T-helper 1 cell treated with Interleukin-12 subunit alpha and Interleukin-12 subunit beta and Interleukin-4 antibody, amounts not matched to agents 30 μg/mL and 1 μg/mL, for 36 hours (primary cell): ENCODE measurements around the gene SYNGR2.
A peak's percentile ranks its signal among the peaks of the same experiment; 100 is the strongest.

Experiments
- H3K27ac Mint-ChIP-seq: one replicate; pipeline ENCODE4 v1.8.0; 2021; ENCODE audit warnings: mild to moderate bottlenecking, mixed read lengths
- H3K27me3 Mint-ChIP-seq: one replicate; pipeline ENCODE4 v1.8.0; 2021; ENCODE audit warnings: low read depth, mixed read lengths
- H3K36me3 Mint-ChIP-seq: one replicate; pipeline ENCODE4 v1.8.0; 2021; ENCODE audit warnings: low read depth, mixed read lengths
- H3K4me1 Mint-ChIP-seq: one replicate; pipeline ENCODE4 v1.8.0; 2021; ENCODE audit warnings: low read depth, mixed read lengths
- H3K4me3 Mint-ChIP-seq: one replicate; pipeline ENCODE4 v1.8.0; 2021; ENCODE audit warnings: mild to moderate bottlenecking, moderate library complexity, mixed read lengths
- H3K9me3 Mint-ChIP-seq: one replicate; pipeline ENCODE4 v1.8.0; 2021; ENCODE audit warnings: mixed read lengths

The SYNGR2 gene

GRCh38 chr17:78168242-78168902 lies at the start of gene SYNGR2:
TSS of gene SYNGR2 (plus strand) at chr17:78168581. CDS start at chr17:78168617, 36 bp downstream.
- Mint-ChIP-seq H3K9me3 (no peaks in the 10 kb centered on the region), H3K4me1 (peaks cover 26% of the 10 kb centered on the region), H3K4me3 (peak within 1 kb of the TSS; percentile 70), H3K27me3 (no peaks in the 10 kb centered on the region), H3K27ac (peak within 1 kb of the TSS; percentile 52), H3K36me3 (peaks cover 14% of the 10 kb centered on the region)

GRCh38 chr17:78118801-78119241 lies 49.6 kb upstream of the SYNGR2 start:
- Mint-ChIP-seq H3K27me3 (no peaks in the 10 kb centered on the region), H3K4me3 (no peak overlapping the region), H3K4me1 (peaks cover 46% of the 10 kb centered on the region), H3K36me3 (peaks cover 54% of the 10 kb centered on the region), H3K9me3 (no peaks in the 10 kb centered on the region), H3K27ac (no peak overlapping the region)

- Mint-ChIP-seq H3K27me3 (no peaks in the 10 kb centered on the region), H3K4me1 (peaks cover 36% of the 10 kb centered on the region), H3K9me3 (no peaks in the 10 kb centered on the region), H3K36me3 (peaks cover 47% of the 10 kb centered on the region), H3K27ac (peak overlapping the region; percentile 22), H3K4me3 (peak overlapping the region; percentile 40)
These were observed 47.8 kb upstream of the SYNGR2 start for GRCh38 chr17:78120537-78120936.

GRCh38 chr17:78120971-78121800 lies 47.2 kb upstream of the SYNGR2 start:
- H3K36me3 Mint-ChIP-seq, result peaks cover 50% of the 10 kb centered on the region
- peaks cover 38% of the 10 kb centered on the region for H3K4me1 Mint-ChIP-seq
- H3K4me3 Mint-ChIP-seq, result peak overlapping the region; percentile 73
- H3K27me3 Mint-ChIP-seq, result no peaks in the 10 kb centered on the region
- H3K9me3 Mint-ChIP-seq, result no peaks in the 10 kb centered on the region
- peak overlapping the region; percentile 75 for H3K27ac Mint-ChIP-seq

- Mint-ChIP-seq H3K4me3 (peak overlapping the region; percentile 73), H3K9me3 (no peaks in the 10 kb centered on the region), H3K27ac (peak overlapping the region; percentile 75), H3K27me3 (no peaks in the 10 kb centered on the region), H3K36me3 (peaks cover 50% of the 10 kb centered on the region), H3K4me1 (peaks cover 39% of the 10 kb centered on the region)
These were observed 46.6 kb upstream of the SYNGR2 start for GRCh38 chr17:78121801-78122215.

GRCh38 chr17:78122216-78122930 lies 46.0 kb upstream of the SYNGR2 start:
- Mint-ChIP-seq H3K4me1 (peaks cover 39% of the 10 kb centered on the region), H3K4me3 (peak overlapping the region; percentile 73), H3K9me3 (no peaks in the 10 kb centered on the region), H3K27me3 (no peaks in the 10 kb centered on the region), H3K27ac (peak overlapping the region; percentile 81), H3K36me3 (peaks cover 51% of the 10 kb centered on the region)

- peak overlapping the region; percentile 67 for H3K4me3 Mint-ChIP-seq
- peaks cover 53% of the 10 kb centered on the region for H3K36me3 Mint-ChIP-seq
- peak overlapping the region; percentile 81 for H3K27ac Mint-ChIP-seq
These were observed 45.5 kb upstream of the SYNGR2 start for GRCh38 chr17:78122931-78123249.

GRCh38 chr17:78123258-78123929 lies 45.0 kb upstream of the SYNGR2 start:
- Mint-ChIP-seq H3K4me1 (peaks cover 38% of the 10 kb centered on the region), H3K27me3 (no peaks in the 10 kb centered on the region), H3K9me3 (no peaks in the 10 kb centered on the region), H3K4me3 (peak overlapping the region; percentile 67), H3K27ac (peak overlapping the region; percentile 81), H3K36me3 (peaks cover 50% of the 10 kb centered on the region)

More at GRCh38 chr17:78122931-78123249, 45.5 kb upstream of the SYNGR2 start:
- Mint-ChIP-seq H3K27me3 (no peaks in the 10 kb centered on the region), H3K4me1 (peaks cover 39% of the 10 kb centered on the region), H3K9me3 (no peaks in the 10 kb centered on the region)

GRCh38 chr17:78124081-78124835 lies 44.1 kb upstream of the SYNGR2 start:
- H3K36me3 Mint-ChIP-seq, result peaks cover 50% of the 10 kb centered on the region

GRCh38 chr17:78124836-78125137 lies 43.6 kb upstream of the SYNGR2 start:
- Mint-ChIP-seq H3K4me3 (peak overlapping the region; percentile 48), H3K36me3 (peaks cover 48% of the 10 kb centered on the region), H3K27ac (peak overlapping the region; percentile 26), H3K4me1 (peaks cover 44% of the 10 kb centered on the region), H3K9me3 (no peaks in the 10 kb centered on the region), H3K27me3 (no peaks in the 10 kb centered on the region)

More at GRCh38 chr17:78124081-78124835, 44.1 kb upstream of the SYNGR2 start:
- Mint-ChIP-seq H3K27ac (peak overlapping the region; percentile 60), H3K9me3 (no peaks in the 10 kb centered on the region), H3K4me3 (peak overlapping the region; percentile 67), H3K4me1 (peaks cover 40% of the 10 kb centered on the region), H3K27me3 (no peaks in the 10 kb centered on the region)

GRCh38 chr17:78125138-78125913 lies 43.1 kb upstream of the SYNGR2 start:
- Mint-ChIP-seq H3K27me3 (no peaks in the 10 kb centered on the region), H3K4me1 (peaks cover 49% of the 10 kb centered on the region), H3K36me3 (peaks cover 46% of the 10 kb centered on the region), H3K27ac (peak overlapping the region; percentile 26), H3K9me3 (no peaks in the 10 kb centered on the region), H3K4me3 (peak overlapping the region; percentile 88)

- Mint-ChIP-seq H3K36me3 (peaks cover 43% of the 10 kb centered on the region), H3K4me3 (peak overlapping the region; percentile 88), H3K27me3 (no peaks in the 10 kb centered on the region), H3K27ac (peak overlapping the region; percentile 68), H3K4me1 (peaks cover 47% of the 10 kb centered on the region), H3K9me3 (no peaks in the 10 kb centered on the region)
These were observed 42.1 kb upstream of the SYNGR2 start for GRCh38 chr17:78125976-78126894.
